PC-3 (cell line): ENCODE data around the gene CD1D. TPM values are rescaled to one million over a fixed set of nuclear protein-coding genes. Genes with fewer than 3 reads are reported as not detected.

Experiments
- ATAC-seq: fragments of 200-7000 bp; cut with Tn5 transposase; 2 replicates; pipeline ENCODE4 v1.9.1; 2020; ENCODE audit warnings: mild to moderate bottlenecking, moderate library complexity
- BruUV-seq: library from RNA; stranded (reverse); fragments of 400-500 nt; replicated peaks from 2 replicates; lab custom pipeline; 2021; lab: Mats Ljungman, UMichigan
- CTCF ChIA-PET: fragments of 300-600 bp; sonication (Branson Sonifier 250); formaldehyde crosslinking; loops from one replicate; lab custom pipeline; 2022; ENCODE audit warnings: antibody characterized with exemption; lab: Charles Lee
- POLR2A ChIA-PET: fragments of 300-600 bp; sonication (Branson Sonifier 250); formaldehyde crosslinking; loops from one replicate; lab custom pipeline; 2022; ENCODE audit warnings: antibody characterized with exemption; ENCODE audit not compliant: unreplicated experiment; lab: Charles Lee
- DNase-seq: peaks from one replicate; pipeline ENCODE4 v3.0.0-alpha.2; 2015
- H2AFZ ChIP-seq: fragments of 300-600 bp; sonication (generic); 2 replicates; pipeline ENCODE4 v1.6.0; 2016; ENCODE audit warnings: antibody characterized with exemption, low read length
- H3F3A ChIP-seq: fragments of 300-600 bp; sonication (generic); one replicate; pipeline ENCODE4 v1.6.0; 2017; ENCODE audit warnings: antibody characterized with exemption, low read length, control low read depth, mild to moderate bottlenecking; ENCODE audit not compliant: unreplicated experiment
- H3K27ac ChIP-seq: fragments of 300-600 bp; sonication (generic); 2 replicates; pipeline ENCODE4 v1.5.1; 2016; ENCODE audit warnings: mild to moderate bottlenecking, low read length
- H3K27me3 ChIP-seq: fragments of 300-600 bp; sonication (generic); 2 replicates; pipeline ENCODE4 v1.6.1; 2016; ENCODE audit warnings: low read length, mixed read lengths
- H3K36me3 ChIP-seq: fragments of 300-600 bp; sonication (generic); 2 replicates; pipeline ENCODE4 v1.6.1; 2016; ENCODE audit warnings: low read depth, mixed run types, low read length, mixed read lengths
- H3K4me1 ChIP-seq: fragments of 300-600 bp; sonication (generic); 2 replicates; pipeline ENCODE4 v1.5.1; 2016; ENCODE audit warnings: low read length; ENCODE audit not compliant: insufficient read depth
- H3K4me2 ChIP-seq: fragments of 300-600 bp; sonication (generic); 2 replicates; pipeline ENCODE4 v1.6.0; 2016; ENCODE audit warnings: low read length
- H3K4me3 ChIP-seq: fragments of 300-600 bp; sonication (generic); 2 replicates; pipeline ENCODE4 v1.5.1; 2016; ENCODE audit warnings: mild to moderate bottlenecking, low read length, mixed read lengths
- H3K79me2 ChIP-seq: fragments of 300-600 bp; sonication (generic); 2 replicates; pipeline ENCODE4 v1.6.1; 2017; ENCODE audit warnings: low read length, mixed read lengths
- H3K9ac ChIP-seq: fragments of 300-600 bp; sonication (generic); 2 replicates; pipeline ENCODE4 v1.6.0; 2016; ENCODE audit warnings: mild to moderate bottlenecking, low read length
- H3K9me2 ChIP-seq: fragments of 300-600 bp; sonication (generic); replicated peaks from 2 replicates; pipeline ENCODE4 v1.6.1; 2016; ENCODE audit warnings: mixed run types, low read length, mixed read lengths
- H3K9me3 ChIP-seq: fragments of 300-600 bp; sonication (generic); 2 replicates; pipeline ENCODE4 v1.6.1; 2016; ENCODE audit warnings: low read length, mixed read lengths
- H4K20me1 ChIP-seq: fragments of 300-600 bp; sonication (generic); 2 replicates; pipeline ENCODE4 v1.6.1; 2016; ENCODE audit warnings: low read length, mixed read lengths
- EZH2 ChIP-seq: fragments of 300-600 bp; sonication (generic); IDR thresholded peaks from one replicate; pipeline ENCODE4 v1.6.1; 2017; ENCODE audit warnings: antibody characterized with exemption, mild to moderate bottlenecking, low read length; ENCODE audit not compliant: unreplicated experiment
- EZH2phosphoT487 ChIP-seq: fragments of 300-600 bp; sonication (generic); IDR thresholded peaks from 2 replicates; pipeline ENCODE4 v1.6.1; 2018; ENCODE audit warnings: mild to moderate bottlenecking, antibody characterized with exemption, low read length, borderline replicate concordance
- intact Hi-C: fragments of 100-400 bp; cut with micrococcal nuclease; formaldehyde crosslinking; loops from 2 replicates; pipeline ENCODE4 v1.9.0; 2023
- total RNA-seq: library from RNA; depleted of rRNA; stranded (reverse); fragments of >200 nt; gene quantifications from 2 replicates; pipeline ENCODE4 v1.2.3, GENCODE V29; 2014
- TF ChIP-seq, protein P1 (sequence below): fragments of 300-600 bp; sonication (generic); conservative IDR thresholded peaks from 2 replicates; pipeline ENCODE4 v1.5.1; 2017; ENCODE audit warnings: antibody characterized with exemption, low read depth, mild to moderate bottlenecking, low read length

Gene CD1D
- total RNA-seq, 1 experiment from 2014 or later: not detected

DNA sequence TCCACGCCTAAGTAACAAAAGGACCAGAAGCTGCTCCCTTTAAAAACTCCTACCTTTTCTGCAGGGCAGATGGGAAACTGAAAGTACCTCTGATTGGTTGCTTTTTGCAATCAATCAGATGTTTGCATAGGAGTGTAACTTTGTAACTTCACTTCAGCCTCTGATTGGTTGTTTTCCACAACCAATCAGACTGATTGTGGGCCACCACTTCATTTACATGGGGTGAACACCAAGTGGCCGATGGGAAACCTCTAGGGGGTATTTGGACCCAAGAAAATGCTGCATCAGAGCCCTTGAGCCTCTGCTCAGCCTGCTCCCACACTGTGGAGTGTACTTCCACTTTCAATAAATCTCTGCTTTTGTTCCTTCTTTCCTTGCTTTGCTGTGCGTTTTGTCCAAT, 32.8 kb upstream of the CD1D start:
- no peak overlapping the region for H3K27ac ChIP-seq

DNA sequence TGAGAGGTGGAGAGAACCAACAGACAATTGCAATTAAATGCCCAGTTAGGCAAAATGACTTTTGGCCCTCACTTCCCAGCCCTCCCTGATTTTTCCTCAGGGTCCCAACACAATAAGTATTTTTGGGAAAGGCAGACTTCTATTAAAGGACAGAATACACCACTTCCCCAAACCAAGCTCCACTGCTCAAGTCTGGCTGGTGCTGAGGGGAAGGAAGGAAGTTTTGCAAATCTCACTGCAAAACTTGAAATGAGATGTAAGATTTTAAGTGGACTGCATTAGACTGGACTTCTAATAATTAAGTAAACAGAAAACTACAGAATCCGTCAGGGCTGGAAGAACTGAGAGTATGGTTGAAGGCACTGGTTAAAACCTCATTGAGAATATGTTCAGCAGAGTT, 32.2 kb upstream of the CD1D start:
- Histone ChIP-seq H3K9me2 (no peaks in the 10 kb centered on the region), H3K4me3 (no peak overlapping the region), H3K27ac (no peak overlapping the region), H3K9me3 (no peaks in the 10 kb centered on the region), H3K79me2 (no peaks in the 10 kb centered on the region), H2AFZ (no peak overlapping the region), H3K36me3 (no peaks in the 10 kb centered on the region), H3K9ac (no peak overlapping the region), H3F3A (no peaks in the 10 kb centered on the region), H3K4me1 (no peaks in the 10 kb centered on the region), H3K4me2 (no peak overlapping the region), H4K20me1 (no peaks in the 10 kb centered on the region), H3K27me3 (peaks cover 63% of the 10 kb centered on the region)
- no peak for DNase-seq
- ATAC-seq: no peak
- no TSS peak for BruUV-seq
- no peak for TF ChIP-seq EZH2
- no peak for TF ChIP-seq EZH2phosphoT487
- TF ChIP-seq, protein P1, sequence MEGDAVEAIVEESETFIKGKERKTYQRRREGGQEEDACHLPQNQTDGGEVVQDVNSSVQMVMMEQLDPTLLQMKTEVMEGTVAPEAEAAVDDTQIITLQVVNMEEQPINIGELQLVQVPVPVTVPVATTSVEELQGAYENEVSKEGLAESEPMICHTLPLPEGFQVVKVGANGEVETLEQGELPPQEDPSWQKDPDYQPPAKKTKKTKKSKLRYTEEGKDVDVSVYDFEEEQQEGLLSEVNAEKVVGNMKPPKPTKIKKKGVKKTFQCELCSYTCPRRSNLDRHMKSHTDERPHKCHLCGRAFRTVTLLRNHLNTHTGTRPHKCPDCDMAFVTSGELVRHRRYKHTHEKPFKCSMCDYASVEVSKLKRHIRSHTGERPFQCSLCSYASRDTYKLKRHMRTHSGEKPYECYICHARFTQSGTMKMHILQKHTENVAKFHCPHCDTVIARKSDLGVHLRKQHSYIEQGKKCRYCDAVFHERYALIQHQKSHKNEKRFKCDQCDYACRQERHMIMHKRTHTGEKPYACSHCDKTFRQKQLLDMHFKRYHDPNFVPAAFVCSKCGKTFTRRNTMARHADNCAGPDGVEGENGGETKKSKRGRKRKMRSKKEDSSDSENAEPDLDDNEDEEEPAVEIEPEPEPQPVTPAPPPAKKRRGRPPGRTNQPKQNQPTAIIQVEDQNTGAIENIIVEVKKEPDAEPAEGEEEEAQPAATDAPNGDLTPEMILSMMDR: no peak
- ChIA-PET CTCF (no interaction called here), POLR2A (no interaction called here)
- intact Hi-C loops: no loop called here

More for the DNA sequence above, 32.8 kb upstream of the CD1D start:
- H3K9me2 ChIP-seq: no peaks in the 10 kb centered on the region
- no peaks in the 10 kb centered on the region for H3K9me3 ChIP-seq
- H3F3A ChIP-seq: no peaks in the 10 kb centered on the region
- H3K79me2 ChIP-seq: no peaks in the 10 kb centered on the region
- DNase-seq (no peak), ATAC-seq (no peak)
- no peak overlapping the region for H3K4me2 ChIP-seq
- intact Hi-C loops: no loop called here
- CTCF ChIA-PET: no interaction called here
- POLR2A ChIA-PET: no interaction called here
- no TSS peak for BruUV-seq
- no peak overlapping the region for H2AFZ ChIP-seq
- no peak overlapping the region for H3K9ac ChIP-seq
- H3K4me1 ChIP-seq: no peaks in the 10 kb centered on the region
- no peaks in the 10 kb centered on the region for H3K36me3 ChIP-seq
- H3K4me3 ChIP-seq: no peak overlapping the region
- peaks cover 57% of the 10 kb centered on the region for H3K27me3 ChIP-seq
- H4K20me1 ChIP-seq: no peaks in the 10 kb centered on the region
- TF ChIP-seq, protein P1: no peak

DNA sequence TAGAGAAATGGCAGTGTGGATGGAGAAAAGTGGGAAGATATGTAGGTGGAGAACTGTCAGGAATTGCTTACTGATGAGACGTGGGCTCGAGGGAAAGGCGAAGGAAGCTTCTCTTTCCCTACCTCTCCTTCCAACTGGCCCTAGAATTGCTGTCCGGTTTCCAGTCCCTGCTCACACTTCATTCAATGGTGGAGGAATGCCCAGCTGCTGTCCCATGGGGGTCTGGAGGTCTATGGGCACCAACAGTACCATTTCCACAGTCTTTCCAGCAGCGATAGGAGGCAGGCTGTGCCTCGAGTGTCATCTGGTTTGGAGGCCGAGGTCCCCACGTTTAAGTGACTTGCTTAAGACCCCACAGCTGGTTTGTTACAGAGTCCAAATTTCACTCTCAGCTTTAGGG, 31.5 kb upstream of the CD1D start:
- ChIA-PET POLR2A (no interaction called here), CTCF (no interaction called here)
- DNase-seq (no peak), ATAC-seq (no peak)
- Histone ChIP-seq H3K4me2 (peak overlapping the region; percentile 59), H3F3A (no peaks in the 10 kb centered on the region), H3K4me1 (no peaks in the 10 kb centered on the region), H3K4me3 (peak overlapping the region; percentile 19), H3K36me3 (no peaks in the 10 kb centered on the region), H3K9me2 (no peaks in the 10 kb centered on the region), H2AFZ (peak overlapping the region; percentile 93), H3K79me2 (no peaks in the 10 kb centered on the region), H3K27ac (no peak overlapping the region), H3K9me3 (no peaks in the 10 kb centered on the region), H3K9ac (no peak overlapping the region), H3K27me3 (peaks cover 70% of the 10 kb centered on the region), H4K20me1 (no peaks in the 10 kb centered on the region)
- BruUV-seq: no TSS peak
- TF ChIP-seq, protein P1: no peak
- no peak for TF ChIP-seq EZH2
- no peak for TF ChIP-seq EZH2phosphoT487
- intact Hi-C loops: no loop called here
